DMS153 treated with DMSO at 0.1 percent for 48 hours (cell line): ENCODE measurements around the gene PADI4.
"Not testable (repeated sequence)": the region's sequence is repeated elsewhere in the genome, so short reads cannot be mapped to it uniquely, and the experiment has no call there.

ENCODE experiments used
- DNase-seq: peaks from one replicate; lab custom pipeline; 2025; ENCODE audit not compliant: unreplicated experiment; lab: John Stamatoyannopoulos, UW

PADI4 gene

GRCh38 chr1:17375651-17376050 lies 67.7 kb downstream of the PADI4 start:
- no peak for DNase-seq

- peak; percentile 33 for DNase-seq
Measured at GRCh38 chr1:17377325-17377953, 69.4 kb downstream of the PADI4 start.

- no peak for DNase-seq
Measured at GRCh38 chr1:17381161-17381560, 73.2 kb downstream of the PADI4 start.

DNA sequence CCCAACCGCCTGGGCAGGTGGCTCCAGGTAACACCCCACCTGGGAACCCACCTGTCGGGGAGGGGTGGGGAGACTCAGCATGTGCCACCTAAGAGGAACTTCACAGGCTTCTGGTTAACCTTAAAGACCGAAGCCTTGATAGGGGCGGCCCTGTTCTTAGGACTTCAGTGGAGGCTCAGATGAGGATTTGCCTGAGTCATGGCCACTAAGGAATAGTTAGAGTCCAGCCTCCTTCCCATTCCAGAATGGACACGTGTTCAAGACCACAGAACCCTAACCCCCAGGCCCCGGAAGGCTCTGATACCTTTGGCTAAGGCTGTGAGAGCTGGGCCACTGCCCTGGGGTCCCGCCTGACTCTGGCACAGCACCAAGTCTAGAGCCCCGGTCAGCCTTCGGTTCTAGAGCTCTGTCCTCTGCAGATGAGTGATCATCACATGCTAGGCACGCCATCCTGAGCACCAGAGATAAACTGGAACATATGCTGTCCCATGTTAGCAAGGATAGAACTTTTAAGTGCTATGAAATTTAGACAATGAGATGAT lies 84.3 kb downstream of the PADI4 start:
- DNase-seq, result no peak

DNA sequence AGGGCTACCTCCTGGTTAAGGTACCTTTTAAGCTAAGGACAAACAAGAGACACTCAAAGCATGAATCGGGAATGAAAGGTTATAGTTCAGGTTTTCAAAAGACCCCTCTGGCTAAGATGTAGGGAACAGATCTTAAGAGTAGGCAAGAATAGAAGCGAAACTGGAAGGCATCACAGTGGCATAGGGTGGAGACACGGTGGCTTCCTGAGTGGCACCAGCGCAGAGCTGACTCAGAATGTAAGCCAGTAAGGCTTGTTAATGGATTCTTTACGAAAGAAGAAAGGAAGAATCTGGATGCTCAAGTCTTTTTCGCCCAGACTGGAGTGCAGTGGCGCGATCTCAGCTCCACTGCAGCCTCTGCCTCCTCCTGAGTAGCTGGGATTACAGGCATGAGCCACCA lies 85.2 kb downstream of the PADI4 start:
- DNase-seq, result no peak

DNA sequence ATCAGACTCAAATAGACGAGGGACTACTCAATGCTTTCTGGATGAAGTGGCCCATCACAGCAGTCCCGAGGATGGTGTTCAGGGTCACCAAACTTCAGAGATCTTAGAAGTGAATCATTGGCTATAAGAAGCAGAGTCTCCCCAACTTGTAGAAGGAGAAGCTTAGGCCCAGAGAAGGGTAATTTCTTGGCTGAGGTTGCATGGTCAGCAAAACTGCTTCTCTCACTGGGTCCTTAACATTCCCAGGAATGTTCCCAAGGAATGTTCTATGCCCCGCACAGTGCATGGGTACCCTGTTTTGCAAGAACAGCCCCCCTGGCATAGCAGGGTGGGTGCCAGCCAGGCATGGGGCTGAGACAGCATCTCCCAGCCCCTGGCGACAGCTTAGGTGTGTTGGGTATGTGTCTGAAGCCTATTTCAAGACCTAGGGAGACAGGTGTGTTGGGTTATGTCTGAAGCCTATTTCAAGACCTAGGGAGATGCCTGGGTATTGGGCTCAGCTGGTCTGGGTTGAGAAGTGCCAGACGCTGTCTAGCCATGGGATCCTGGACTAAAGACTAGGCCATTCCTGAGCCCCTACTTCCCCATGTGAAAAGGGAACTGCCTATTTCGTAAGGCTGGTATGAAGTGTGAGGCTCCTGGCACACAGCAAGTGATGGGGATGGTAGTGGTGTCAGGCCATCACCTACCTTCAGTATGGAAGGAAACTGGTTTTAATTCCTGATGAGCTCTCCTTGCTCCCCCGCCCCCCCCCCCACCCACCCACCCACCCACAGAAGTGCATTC lies 90.1 kb downstream of the PADI4 start:
- no peak for DNase-seq

DNA sequence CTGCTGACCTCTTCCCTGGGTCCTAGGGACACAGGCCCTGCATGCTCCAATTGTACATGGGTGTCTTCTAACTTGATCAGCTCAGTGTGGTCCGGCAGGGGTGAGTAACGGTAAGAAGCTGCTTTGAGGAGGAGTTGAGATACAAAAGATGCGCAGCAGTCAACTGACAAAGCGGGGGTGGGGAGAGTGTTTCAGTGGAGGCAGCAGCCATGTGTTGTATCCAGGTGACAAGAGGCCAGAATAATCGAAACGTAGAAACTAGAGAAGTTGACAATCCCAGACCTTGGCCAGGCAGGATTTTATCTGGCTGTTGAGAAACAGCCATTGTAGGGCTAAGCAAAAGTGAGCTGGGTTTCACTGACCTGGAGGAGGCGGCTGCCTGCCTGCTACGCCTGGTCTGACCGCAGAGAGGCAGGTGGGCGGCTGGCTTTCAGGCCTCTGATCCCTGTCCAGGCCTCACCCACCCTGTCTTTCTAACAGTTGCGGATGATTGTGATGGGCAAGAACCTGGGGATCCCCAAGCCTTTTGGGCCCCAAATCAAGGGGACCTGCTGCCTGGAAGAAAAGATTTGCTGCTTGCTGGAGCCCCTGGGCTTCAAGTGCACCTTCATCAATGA lies 92.8 kb downstream of the PADI4 start:
- no peak for DNase-seq

GRCh38 chr1:17401841-17402240 lies 93.8 kb downstream of the PADI4 start:
- no peak for DNase-seq

GRCh38 chr1:17403081-17403480 lies 95.1 kb downstream of the PADI4 start:
- DNase-seq, result no peak

DNA sequence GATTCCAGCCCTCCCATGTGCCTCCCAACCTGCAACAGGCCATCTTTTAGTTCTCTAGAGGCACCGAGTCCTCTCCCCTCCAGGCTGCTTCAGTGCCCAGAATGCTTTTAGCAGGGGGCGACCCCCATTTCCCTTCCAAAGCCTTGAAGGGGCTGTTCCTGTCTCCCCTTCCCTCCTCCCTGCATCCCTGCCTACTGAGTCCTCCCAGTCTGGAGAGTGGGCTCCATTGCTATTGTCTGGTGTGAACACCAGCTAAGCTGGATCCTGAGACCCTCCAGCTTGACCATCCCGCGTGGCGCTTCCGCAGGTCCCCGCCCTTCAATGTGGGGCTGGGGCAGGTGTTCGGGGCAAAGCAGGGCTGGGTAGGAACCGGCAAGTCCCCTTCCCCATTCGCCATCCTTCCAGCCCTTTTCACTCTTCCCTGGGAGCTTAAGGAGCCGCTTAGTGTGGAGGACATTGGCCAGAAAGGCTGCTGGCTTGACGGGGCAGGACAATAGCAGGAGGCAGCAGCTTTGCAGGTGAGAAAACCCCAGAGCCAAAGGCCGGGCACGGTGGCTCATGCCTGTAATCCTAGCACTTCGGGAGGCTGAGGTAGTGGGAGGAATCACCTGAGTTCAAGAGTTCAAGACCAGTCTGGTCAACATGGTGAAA lies 96.2 kb downstream of the PADI4 start:
- DNase-seq, result no peak

GRCh38 chr1:17404820-17405219 lies 96.8 kb downstream of the PADI4 start:
- no peak for DNase-seq

DNA sequence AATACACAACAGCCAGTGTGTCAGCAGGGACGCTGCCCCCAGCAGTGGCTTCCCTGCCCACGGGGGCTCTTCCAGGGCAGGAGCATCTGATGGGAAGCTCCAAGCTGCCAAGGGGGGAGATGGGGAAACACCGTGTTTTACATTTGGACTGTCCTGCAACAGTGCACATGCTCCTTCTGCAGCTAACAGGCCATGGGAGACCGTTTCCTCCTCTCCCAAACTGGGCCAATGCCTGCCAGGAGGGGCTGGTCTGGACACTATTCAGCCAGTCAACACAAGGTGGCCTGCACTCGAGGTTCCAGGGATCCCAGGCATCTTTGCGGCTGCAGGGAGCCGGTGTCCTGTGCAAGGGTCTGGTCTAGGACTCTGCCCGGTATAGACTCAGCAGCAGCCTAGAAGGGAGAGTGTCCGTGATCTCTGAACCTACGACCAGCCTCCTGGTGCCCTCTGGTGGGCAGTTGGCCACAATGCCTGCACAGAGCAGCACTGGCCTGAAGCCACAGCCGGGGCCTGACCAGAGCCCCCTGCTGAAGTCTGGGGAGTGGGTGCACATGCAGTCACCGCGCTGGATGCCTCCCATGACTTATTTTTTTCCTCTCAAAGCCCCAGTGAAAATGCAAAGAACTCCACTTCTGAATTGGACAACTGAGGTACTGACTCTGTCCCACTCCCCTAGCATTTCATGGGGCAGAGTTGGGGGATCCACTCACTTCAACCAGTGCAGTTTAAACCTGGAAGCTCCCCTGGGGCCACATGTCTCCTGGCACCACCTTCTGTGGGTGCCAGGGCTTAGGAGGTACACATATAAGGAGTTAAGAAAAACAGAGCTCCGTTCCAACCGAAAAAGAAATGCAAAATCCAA lies 98.1 kb downstream of the PADI4 start:
- no peak for DNase-seq

GRCh38 chr1:17406760-17407475 lies 98.9 kb downstream of the PADI4 start:
- not testable (repeated sequence) for DNase-seq

- not testable (repeated sequence) for DNase-seq
Measured at GRCh38 chr1:17407786-17408514, 100.0 kb downstream of the PADI4 start.

- no peak for DNase-seq
Measured at GRCh38 chr1:17409391-17409811, 101.4 kb downstream of the PADI4 start.

DNA sequence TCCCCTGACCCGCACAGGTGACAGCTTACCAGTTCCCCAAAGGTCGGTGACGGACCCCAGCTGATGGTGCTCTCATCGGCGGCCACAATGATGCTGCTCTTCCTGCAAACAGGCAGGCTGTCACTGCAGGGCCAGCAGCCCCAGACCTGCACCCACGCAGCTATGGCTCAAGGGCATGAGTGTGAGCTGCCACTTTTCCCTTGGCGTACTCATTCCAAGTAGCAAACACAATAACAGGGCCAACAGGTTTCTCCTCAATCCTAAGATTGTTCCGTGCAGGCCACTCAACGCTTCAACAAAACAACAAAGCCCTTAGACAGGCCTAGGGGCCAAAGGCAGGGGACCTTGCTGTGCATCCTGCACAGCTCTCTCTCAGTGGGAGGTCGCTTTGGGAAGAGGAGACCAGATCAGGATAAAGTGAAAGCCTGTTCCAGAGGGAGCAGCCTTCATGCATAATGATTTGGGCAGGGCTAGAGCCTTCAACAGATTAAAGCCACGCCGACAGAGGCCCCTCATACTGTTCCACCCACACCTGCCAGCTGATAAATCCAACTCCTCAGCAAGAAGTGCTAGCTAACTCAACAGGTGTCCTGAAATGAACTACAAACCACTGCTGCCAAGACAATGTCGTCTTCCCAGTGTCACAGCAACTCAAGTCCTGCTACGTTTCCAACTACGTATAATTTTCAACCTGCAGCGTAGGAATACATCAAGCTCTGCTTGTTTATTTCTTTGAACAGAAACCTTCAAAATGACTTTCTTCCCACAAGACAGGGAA lies 104.3 kb downstream of the PADI4 start:
- no peak for DNase-seq
